Mesenchymal stem cell (in vitro differentiated cells and primary cell): ENCODE results near the gene EML6.

ENCODE experiments used
- DNase-seq: peaks from one replicate; pipeline ENCODE4 v3.0.0-alpha.2; 2013
- H2AFZ ChIP-seq: one replicate; pipeline ENCODE4 v1.6.1; 2013; ENCODE audit warnings: low read depth, mild to moderate bottlenecking, control low read depth, inconsistent platforms, low read length, moderate library complexity
- H2AK5ac ChIP-seq: 2 replicates; pipeline ENCODE4 v1.6.1; 2013; ENCODE audit warnings: low read length, moderate library complexity, mild to moderate bottlenecking, inconsistent platforms; ENCODE audit not compliant: severe bottlenecking
- H2BK120ac ChIP-seq: one replicate; pipeline ENCODE4 v1.6.1; 2013; ENCODE audit warnings: low read depth, mild to moderate bottlenecking, inconsistent platforms, low read length, moderate library complexity
- H2BK12ac ChIP-seq, 2 experiments: one replicate each; pipeline ENCODE4 v1.6.1; 2013; ENCODE audit warnings: inconsistent platforms in 2 of 2, low read length in 2 of 2, mild to moderate bottlenecking in 2 of 2, moderate library complexity in 2 of 2, control low read depth in 1 of 2
- H2BK15ac ChIP-seq: one replicate; pipeline ENCODE4 v1.6.1; 2013; ENCODE audit warnings: mild to moderate bottlenecking, low read depth, inconsistent platforms; ENCODE audit not compliant: poor library complexity, severe bottlenecking
- H2BK5ac ChIP-seq: 2 replicates; pipeline ENCODE4 v1.6.1; 2013; ENCODE audit warnings: low read depth, mild to moderate bottlenecking, low read length, control low read depth, inconsistent platforms; ENCODE audit not compliant: poor library complexity, severe bottlenecking
- H3K14ac ChIP-seq, 2 experiments: one replicate each; pipeline ENCODE4 v1.6.1; 2013; ENCODE audit warnings: inconsistent platforms in 2 of 2, low read length in 2 of 2, control low read depth in 1 of 2, mild to moderate bottlenecking in 1 of 2, moderate library complexity in 1 of 2
- H3K18ac ChIP-seq, 2 experiments: one replicate each; pipeline ENCODE4 v1.6.1; 2013; ENCODE audit warnings: inconsistent platforms in 2 of 2, low read length in 2 of 2, control low read depth in 1 of 2, low read depth in 1 of 2, mild to moderate bottlenecking in 1 of 2
- H3K23ac ChIP-seq, 2 experiments: one replicate each; pipeline ENCODE4 v1.6.1; 2013; ENCODE audit warnings: inconsistent platforms in 2 of 2, low read length in 2 of 2, mild to moderate bottlenecking in 2 of 2, moderate library complexity in 2 of 2, control low read depth in 1 of 2
- H3K27ac ChIP-seq: 2 replicates; pipeline ENCODE4 v1.5.1; 2013; ENCODE audit warnings: mild to moderate bottlenecking, moderate library complexity, low read length, control low read depth, inconsistent platforms; ENCODE audit not compliant: poor library complexity, severe bottlenecking
- H3K27me3 ChIP-seq, 2 experiments: 2 replicates each; pipeline versions ENCODE4 v1.6.1 to v1.7.0; 2013; ENCODE audit warnings: low read length in 2 of 2, mild to moderate bottlenecking in 2 of 2, moderate library complexity in 2 of 2, control low read depth in 1 of 2, inconsistent platforms in 1 of 2; ENCODE audit not compliant: control insufficient read depth in 1 of 2, insufficient read depth in 1 of 2
- H3K36me3 ChIP-seq, 2 experiments: 2 replicates each; pipeline versions ENCODE4 v1.6.1 to v1.7.0; 2013; ENCODE audit warnings: low read length in 2 of 2, control low read depth in 1 of 2, inconsistent platforms in 1 of 2, low read depth in 1 of 2, mild to moderate bottlenecking in 1 of 2; ENCODE audit not compliant: insufficient read depth in 2 of 2, control insufficient read depth in 1 of 2
- H3K4ac ChIP-seq, 2 experiments: one replicate each; pipeline ENCODE4 v1.6.1; 2013; ENCODE audit warnings: inconsistent platforms in 2 of 2, low read length in 2 of 2, mild to moderate bottlenecking in 2 of 2, moderate library complexity in 2 of 2, control low read depth in 1 of 2, low read depth in 1 of 2
- H3K4me1 ChIP-seq: 2 replicates; pipeline ENCODE4 v1.6.1; 2013; ENCODE audit warnings: low read depth, low read length, control low read depth; ENCODE audit not compliant: control insufficient read depth, insufficient read depth
- H3K4me2 ChIP-seq: 2 replicates; pipeline ENCODE4 v1.6.1; 2013; ENCODE audit warnings: low read length, mild to moderate bottlenecking, inconsistent platforms; ENCODE audit not compliant: poor library complexity, severe bottlenecking
- H3K4me3 ChIP-seq, 2 experiments: 2 replicates each; pipeline versions ENCODE4 v1.5.1 to v1.7.0; 2013; ENCODE audit warnings: low read length in 2 of 2, mild to moderate bottlenecking in 2 of 2, control low read depth in 1 of 2, low read depth in 1 of 2; ENCODE audit not compliant: insufficient read depth in 1 of 2
- H3K79me1 ChIP-seq: replicated peaks from 2 replicates; pipeline ENCODE4 v1.6.1; 2013; ENCODE audit warnings: mild to moderate bottlenecking, control low read depth, low read length, inconsistent platforms; ENCODE audit not compliant: poor library complexity, severe bottlenecking
- H3K9ac ChIP-seq: 2 replicates; pipeline ENCODE4 v1.7.0; 2013; ENCODE audit warnings: mild to moderate bottlenecking, low read length, moderate library complexity
- H3K9me3 ChIP-seq: 2 replicates; pipeline ENCODE4 v1.7.0; 2013; ENCODE audit warnings: mild to moderate bottlenecking, low read length; ENCODE audit not compliant: control insufficient read depth
- H4K8ac ChIP-seq: one replicate; pipeline ENCODE4 v1.6.1; 2013; ENCODE audit warnings: inconsistent platforms, mild to moderate bottlenecking, low read length, moderate library complexity
- H4K91ac ChIP-seq: one replicate; pipeline ENCODE4 v1.6.1; 2013; ENCODE audit warnings: mild to moderate bottlenecking, low read length, inconsistent platforms
- WGBS: methylation state at CpG from one replicate; pipeline ENCODE4 v1.1.7; 2013; ENCODE audit warnings: mixed read lengths; 5-methylcytosine and 5-hydroxymethylcytosine counted together

Gene EML6

GRCh38 chr2:54927751-54928615 is 204.5 kb downstream of the EML6 start:
- Histone ChIP-seq H3K18ac (no peak overlapping the region), H3K27me3 (peaks cover 0 to 3% of the 10 kb centered on the region in 2 experiments), H3K4me3 (no peak overlapping the region), H3K14ac (no peak overlapping the region), H3K9me3 (no peaks in the 10 kb centered on the region), H2BK15ac (no peak overlapping the region), H3K9ac (no peak overlapping the region), H2BK5ac (no peak overlapping the region), H3K4me1 (no peaks in the 10 kb centered on the region), H4K91ac (peak overlapping the region; percentile 78), H2BK12ac (no peak overlapping the region), H3K4ac (no peak overlapping the region), H3K36me3 (no peaks in the 10 kb centered on the region), H3K23ac (no peak overlapping the region), H2AK5ac (no peak overlapping the region), H3K79me1 (no peaks in the 10 kb centered on the region), H2BK120ac (no peak overlapping the region), H3K27ac (no peak overlapping the region), H3K4me2 (no peak overlapping the region), H2AFZ (no peak overlapping the region), H4K8ac (no peak overlapping the region)
- no peak for DNase-seq
- 96% methylated on average over 16 of the region's 16 CpGs for WGBS

DNA sequence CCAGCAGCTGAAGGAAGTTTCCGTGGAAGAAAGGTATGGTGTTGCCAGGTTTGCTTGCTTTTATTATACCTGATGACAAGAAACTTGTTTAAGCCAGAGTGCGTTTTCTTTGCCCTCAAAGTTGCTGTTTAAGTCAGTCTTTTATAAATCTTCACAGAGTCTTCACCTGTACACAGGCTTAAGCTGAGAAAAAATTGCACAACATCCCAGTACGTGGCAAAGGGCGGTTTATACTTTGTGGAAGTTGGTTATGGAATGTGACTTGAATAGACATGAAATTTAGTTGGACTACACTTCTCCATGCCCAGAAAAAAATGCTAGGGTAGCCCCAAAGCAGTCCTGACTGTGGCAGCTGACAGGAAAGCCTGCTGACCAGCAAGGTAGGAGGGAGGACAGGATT is 205.3 kb downstream of the EML6 start:
- no peak for DNase-seq
- no peak overlapping the region for H3K14ac ChIP-seq
- H3K36me3 ChIP-seq, result no peaks in the 10 kb centered on the region
- H4K91ac ChIP-seq, result no peak overlapping the region
- no peak overlapping the region for H2BK120ac ChIP-seq
- no peak overlapping the region for H3K23ac ChIP-seq
- H3K4me3 ChIP-seq, result no peak overlapping the region
- H3K9ac ChIP-seq, result no peak overlapping the region
- no peaks in the 10 kb centered on the region for H3K79me1 ChIP-seq
- H2AK5ac ChIP-seq, result no peak overlapping the region
- no peak overlapping the region for H2BK12ac ChIP-seq
- no peaks in the 10 kb centered on the region for H3K4me1 ChIP-seq
- no peak overlapping the region for H2AFZ ChIP-seq
- no peaks in the 10 kb centered on the region for H3K9me3 ChIP-seq
- 93% methylated on average over 3 of the region's 4 CpGs for WGBS
- H3K4ac ChIP-seq, result no peak overlapping the region
- H2BK5ac ChIP-seq, result no peak overlapping the region
- no peak overlapping the region for H3K4me2 ChIP-seq
- H3K27me3 ChIP-seq, result peaks cover 0 to 3% of the 10 kb centered on the region in 2 experiments
- no peak overlapping the region for H4K8ac ChIP-seq
- H3K18ac ChIP-seq, result no peak overlapping the region
- no peak overlapping the region for H2BK15ac ChIP-seq
- no peak overlapping the region for H3K27ac ChIP-seq

DNA sequence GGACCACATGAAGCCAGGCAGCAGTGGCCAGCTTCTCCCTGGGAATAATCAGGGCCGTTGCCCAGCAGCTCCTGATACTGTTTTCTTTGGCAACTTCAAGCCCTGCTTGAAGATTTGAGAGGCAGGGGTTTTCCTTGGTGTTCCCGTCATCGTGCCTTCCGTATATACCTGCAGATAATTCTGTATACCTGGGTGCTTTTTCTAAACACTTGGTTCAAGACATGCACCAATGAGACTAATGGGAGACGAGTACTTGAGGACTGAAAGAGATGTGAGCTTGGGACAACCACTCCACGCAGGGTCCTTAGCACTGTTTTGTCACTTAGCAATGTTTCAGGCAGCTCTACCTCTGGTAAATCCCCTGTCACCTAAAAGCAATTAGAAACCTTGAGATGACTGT is 208.0 kb downstream of the EML6 start:
- Histone ChIP-seq H3K4me2 (no peak overlapping the region), H4K8ac (no peak overlapping the region), H2BK5ac (no peak overlapping the region), H3K18ac (no peak overlapping the region), H3K79me1 (no peaks in the 10 kb centered on the region), H3K4me1 (no peaks in the 10 kb centered on the region), H3K4me3 (no peak overlapping the region), H3K27ac (no peak overlapping the region), H2BK12ac (no peak overlapping the region), H3K9me3 (no peaks in the 10 kb centered on the region), H3K4ac (no peak overlapping the region), H2AK5ac (no peak overlapping the region), H3K14ac (no peak overlapping the region), H3K27me3 (no peaks in the 10 kb centered on the region), H3K23ac (no peak overlapping the region), H3K36me3 (no peaks in the 10 kb centered on the region), H2BK15ac (no peak overlapping the region), H3K9ac (no peak overlapping the region), H2BK120ac (no peak overlapping the region), H4K91ac (no peak overlapping the region), H2AFZ (no peak overlapping the region)
- 91% methylated on average over 6 of the region's 6 CpGs for WGBS
- no peak for DNase-seq

GRCh38 chr2:54935389-54935788 is 211.9 kb downstream of the EML6 start:
- Histone ChIP-seq H2AFZ (no peak overlapping the region), H3K9ac (no peak overlapping the region), H3K36me3 (no peaks in the 10 kb centered on the region), H3K9me3 (no peaks in the 10 kb centered on the region), H3K27ac (no peak overlapping the region), H3K4me2 (no peak overlapping the region), H2BK12ac (no peak overlapping the region), H2BK120ac (no peak overlapping the region), H3K14ac (no peak overlapping the region), H3K27me3 (no peaks in the 10 kb centered on the region), H3K79me1 (no peaks in the 10 kb centered on the region), H2BK15ac (no peak overlapping the region), H2AK5ac (no peak overlapping the region), H3K4me1 (no peaks in the 10 kb centered on the region), H4K91ac (no peak overlapping the region), H3K18ac (no peak overlapping the region), H2BK5ac (no peak overlapping the region), H4K8ac (no peak overlapping the region), H3K4me3 (no peak overlapping the region), H3K4ac (no peak overlapping the region), H3K23ac (no peak overlapping the region)
- no peak for DNase-seq
- WGBS, result 100% methylated on average over 2 of the region's 4 CpGs
